ENCODE measurements around the gene ARHGAP26. TPM values are rescaled to one million over a fixed set of nuclear protein-coding genes. Genes with fewer than 3 reads are reported as not detected.

The ARHGAP26 gene
- total RNA-seq, 1 donor from 2014 or later = 14.1 TPM

- no peak for TF ChIP-seq CTCF (IDR thresholded peaks at IDR 0.05)
Measured at GRCh38 chr5:143204474-143205246, 434.5 kb downstream of the ARHGAP26 start.

GRCh38 chr5:143205386-143205785 lies 435.2 kb downstream of the ARHGAP26 start:
- DNase-seq (ENCODE audit: extremely low spot score, unreplicated experiment) = no peak
- H3K4me1 Mint-ChIP-seq (ENCODE audit: unreplicated experiment) = peaks cover 14% of the 10 kb centered on the region
- no peak for TF ChIP-seq CTCF (IDR thresholded peaks at IDR 0.05)
- H3K36me3 Mint-ChIP-seq (ENCODE audit: unreplicated experiment) = peaks cover 5% of the 10 kb centered on the region
- no peak overlapping the region for H3K27ac Mint-ChIP-seq (ENCODE audit: unreplicated experiment)
- no peaks in the 10 kb centered on the region for H3K27me3 Mint-ChIP-seq (ENCODE audit: unreplicated experiment)
- H3K9me3 Mint-ChIP-seq (ENCODE audit: unreplicated experiment) = no peaks in the 10 kb centered on the region
- no peak overlapping the region for H3K4me3 Mint-ChIP-seq (ENCODE audit: unreplicated experiment)

More at GRCh38 chr5:143204474-143205246, 434.5 kb downstream of the ARHGAP26 start:
- Mint-ChIP-seq H3K9me3 (ENCODE audit: unreplicated experiment) (no peaks in the 10 kb centered on the region), H3K27ac (ENCODE audit: unreplicated experiment) (no peak overlapping the region), H3K36me3 (ENCODE audit: unreplicated experiment) (peaks cover 5% of the 10 kb centered on the region), H3K4me3 (ENCODE audit: unreplicated experiment) (no peak overlapping the region), H3K27me3 (ENCODE audit: unreplicated experiment) (no peaks in the 10 kb centered on the region), H3K4me1 (ENCODE audit: unreplicated experiment) (peaks cover 14% of the 10 kb centered on the region)
- no peak for DNase-seq (ENCODE audit: extremely low spot score, unreplicated experiment)

- Mint-ChIP-seq H3K27ac (ENCODE audit: unreplicated experiment) (no peak overlapping the region), H3K27me3 (ENCODE audit: unreplicated experiment) (no peaks in the 10 kb centered on the region), H3K9me3 (ENCODE audit: unreplicated experiment) (no peaks in the 10 kb centered on the region), H3K36me3 (ENCODE audit: unreplicated experiment) (peaks cover 7% of the 10 kb centered on the region), H3K4me1 (ENCODE audit: unreplicated experiment) (peaks cover 14% of the 10 kb centered on the region), H3K4me3 (ENCODE audit: unreplicated experiment) (no peak overlapping the region)
- no peak for TF ChIP-seq CTCF (IDR thresholded peaks at IDR 0.05)
- DNase-seq (ENCODE audit: extremely low spot score, unreplicated experiment) = no peak
Measured at GRCh38 chr5:143205883-143206195, 435.7 kb downstream of the ARHGAP26 start.

DNA sequence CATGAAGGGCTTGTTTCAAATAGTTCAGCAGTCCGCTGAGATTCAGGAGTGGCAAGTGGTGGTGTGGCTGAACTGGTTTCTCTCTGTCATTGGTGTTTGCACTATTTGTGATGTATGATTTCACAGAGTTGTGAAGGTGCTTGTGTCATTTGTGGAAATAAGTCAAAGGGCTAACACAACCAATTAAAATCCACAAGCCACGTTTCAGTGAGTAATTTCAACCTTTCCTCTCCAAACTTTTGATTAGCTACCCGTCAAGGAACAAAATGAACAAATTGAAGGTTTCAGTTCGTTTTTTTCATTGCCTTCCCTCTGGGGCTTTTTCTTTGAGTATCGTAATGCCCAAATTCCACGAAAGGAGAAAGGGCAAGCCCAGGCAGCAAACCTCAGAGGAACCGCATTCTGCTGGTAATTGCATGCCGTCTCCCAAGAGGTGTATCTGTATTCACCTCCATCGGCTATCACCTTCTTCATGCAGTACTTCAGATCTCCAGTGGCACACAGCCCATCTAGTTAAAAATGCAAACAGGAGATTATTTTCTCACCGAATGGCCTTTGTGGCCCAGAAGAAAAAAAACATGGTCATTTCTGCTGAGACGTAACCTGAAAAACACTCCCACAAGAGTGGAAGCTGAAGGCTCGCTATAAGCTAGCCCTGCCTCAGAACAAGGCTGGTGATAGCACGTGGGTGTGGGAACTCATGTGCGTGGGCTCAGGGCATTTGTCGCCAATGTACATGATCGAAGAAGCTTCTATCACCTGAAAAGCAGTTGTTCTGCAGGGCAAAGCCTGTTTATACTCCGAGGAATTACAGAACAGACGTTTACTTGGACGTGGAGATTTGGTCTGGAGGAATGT lies 436.2 kb downstream of the ARHGAP26 start:
- peaks cover 7% of the 10 kb centered on the region for H3K36me3 Mint-ChIP-seq (ENCODE audit: unreplicated experiment)
- H3K9me3 Mint-ChIP-seq (ENCODE audit: unreplicated experiment) = no peaks in the 10 kb centered on the region
- peaks cover 14% of the 10 kb centered on the region for H3K4me1 Mint-ChIP-seq (ENCODE audit: unreplicated experiment)
- no peak overlapping the region for H3K27ac Mint-ChIP-seq (ENCODE audit: unreplicated experiment)
- H3K4me3 Mint-ChIP-seq (ENCODE audit: unreplicated experiment) = no peak overlapping the region
- TF ChIP-seq CTCF (IDR thresholded peaks at IDR 0.05) = no peak
- no peak for DNase-seq (ENCODE audit: extremely low spot score, unreplicated experiment)
- H3K27me3 Mint-ChIP-seq (ENCODE audit: unreplicated experiment) = no peaks in the 10 kb centered on the region

DNA sequence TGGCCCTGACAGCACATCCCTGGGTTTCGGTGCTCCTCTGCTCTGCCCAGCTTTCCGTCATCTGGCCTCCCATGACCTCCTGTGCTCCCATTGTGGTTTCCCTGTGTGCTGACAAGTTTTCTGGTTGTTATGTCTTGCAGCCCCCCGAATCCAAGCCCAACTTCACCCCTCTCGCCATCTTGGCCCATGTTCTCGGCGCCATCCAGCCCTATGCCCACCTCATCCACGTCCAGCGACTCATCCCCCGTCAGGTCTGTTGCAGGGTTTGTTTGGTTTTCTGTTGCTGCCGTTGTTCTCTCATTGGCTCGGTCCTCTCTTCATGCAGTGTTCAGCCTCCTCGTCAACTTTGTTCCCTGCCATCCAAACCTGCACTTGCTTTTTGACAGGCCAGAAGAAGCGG lies 436.9 kb downstream of the ARHGAP26 start:
- TF ChIP-seq CTCF (IDR thresholded peaks at IDR 0.05) = no peak
- Mint-ChIP-seq H3K27me3 (ENCODE audit: unreplicated experiment) (no peaks in the 10 kb centered on the region), H3K4me3 (ENCODE audit: unreplicated experiment) (no peak overlapping the region), H3K36me3 (ENCODE audit: unreplicated experiment) (peaks cover 7% of the 10 kb centered on the region), H3K4me1 (ENCODE audit: unreplicated experiment) (peaks cover 14% of the 10 kb centered on the region), H3K9me3 (ENCODE audit: unreplicated experiment) (no peaks in the 10 kb centered on the region), H3K27ac (ENCODE audit: unreplicated experiment) (no peak overlapping the region)
- DNase-seq (ENCODE audit: extremely low spot score, unreplicated experiment) = no peak

Data from osteocyte (in vitro differentiated cells).